CD4-positive, alpha-beta T cell (primary cell): ENCODE data around the gene GNAQ. TPM values are rescaled to one million over a fixed set of nuclear protein-coding genes. Genes with fewer than 3 reads are reported as not detected.

Experiments used
- ATAC-seq: fragments of 200-7000 bp; cut with Tn5 transposase; one replicate; pipeline ENCODE4 v1.10.0; 2022; ENCODE audit warnings: mild to moderate bottlenecking; ENCODE audit not compliant: poor library complexity
- CTCF ChIA-PET: fragments of 350-600 bp; sonication (Branson Sonifier 250); formaldehyde crosslinking; loops from one replicate; lab custom pipeline; 2021; ENCODE audit warnings: antibody characterized with exemption, inconsistent platforms; lab: Charles Lee
- POLR2A ChIA-PET: fragments of 350-600 bp; sonication (Branson Sonifier 250); formaldehyde crosslinking; loops from one replicate; lab custom pipeline; 2021; ENCODE audit warnings: antibody characterized with exemption, inconsistent platforms; lab: Charles Lee
- DNase-seq, 14 experiments: peaks; one replicate each; pipeline ENCODE4 v3.0.0-alpha.2; 2013 to 2020; ENCODE audit warnings: mixed read lengths in 2 of 14
- H3K27ac ChIP-seq, 2 donors: one replicate each; pipeline versions ENCODE4 v1.5.1 to v1.7.0; 2013; ENCODE audit warnings: low read length in 2 of 2, low read depth in 1 of 2, mild to moderate bottlenecking in 1 of 2
- H3K27me3 ChIP-seq, 2 experiments: 1 replicate in 1 of 2; 2 replicates in 1 of 2; pipeline versions ENCODE4 v1.6.1 to v1.7.0; 2013; ENCODE audit warnings: low read length in 2 of 2, control low read depth in 1 of 2, mild to moderate bottlenecking in 1 of 2, moderate library complexity in 1 of 2; ENCODE audit not compliant: insufficient read depth in 2 of 2, control insufficient read depth in 1 of 2
- H3K36me3 ChIP-seq: one replicate; pipeline ENCODE4 v1.6.1; 2013; ENCODE audit warnings: low read length, control low read depth; ENCODE audit not compliant: insufficient read depth
- H3K4me1 ChIP-seq: one replicate; pipeline ENCODE4 v1.6.1; 2013; ENCODE audit warnings: low read length, control low read depth; ENCODE audit not compliant: insufficient read depth
- H3K4me3 ChIP-seq: one replicate; pipeline ENCODE4 v1.5.1; 2013; ENCODE audit warnings: mild to moderate bottlenecking, low read length, moderate library complexity
- H3K9me3 ChIP-seq, 2 experiments: 1 replicate in 1 of 2; 2 replicates in 1 of 2; pipeline versions ENCODE4 v1.6.1 to v1.7.0; 2013; ENCODE audit warnings: low read length in 2 of 2, mild to moderate bottlenecking in 2 of 2, control low read depth in 1 of 2, moderate library complexity in 1 of 2; ENCODE audit not compliant: control insufficient read depth in 1 of 2, insufficient read depth in 1 of 2
- H3K27ac Mint-ChIP-seq: one replicate; pipeline ENCODE4 v1.8.0; 2020; ENCODE audit warnings: mixed read lengths
- H3K27me3 Mint-ChIP-seq: one replicate; pipeline ENCODE4 v1.8.0; 2021; ENCODE audit warnings: mixed read lengths
- H3K36me3 Mint-ChIP-seq: one replicate; pipeline ENCODE4 v1.8.0; 2021; ENCODE audit warnings: low read depth, mixed read lengths
- H3K4me1 Mint-ChIP-seq: one replicate; pipeline ENCODE4 v1.8.0; 2021; ENCODE audit warnings: low read depth, mixed read lengths
- H3K4me3 Mint-ChIP-seq: one replicate; pipeline ENCODE4 v1.8.0; 2020; ENCODE audit warnings: mild to moderate bottlenecking, mixed read lengths
- H3K9me3 Mint-ChIP-seq: one replicate; pipeline ENCODE4 v1.8.0; 2020; ENCODE audit warnings: mixed read lengths
- intact Hi-C, 2 experiments: fragments of 100-400 bp; cut with DNase I in 1 of 2; cut with micrococcal nuclease in 1 of 2; formaldehyde crosslinking; loops; one replicate each; pipeline versions ENCODE4 v1.15.1 to v1.9.0; 2023 to 2025; cut with DNase I, micrococcal nuclease
- total RNA-seq, 174 experiments: library from RNA in 2 of 174; stranded (reverse) in 2 of 174; gene quantifications; one replicate each; pipeline ENCODE4 v1.2.3 and lab custom pipeline; 2021 to 2026
- TF ChIP-seq, protein P1 (sequence below): fragments of 200-600 bp; IDR thresholded peaks from one replicate; pipeline ENCODE4 v1.8.0; 2022; ENCODE audit warnings: antibody characterized with exemption, mild to moderate bottlenecking

The GNAQ gene
- total RNA-seq, 2 experiments from 2014 or later: 55.5 to 55.9 TPM

DNA sequence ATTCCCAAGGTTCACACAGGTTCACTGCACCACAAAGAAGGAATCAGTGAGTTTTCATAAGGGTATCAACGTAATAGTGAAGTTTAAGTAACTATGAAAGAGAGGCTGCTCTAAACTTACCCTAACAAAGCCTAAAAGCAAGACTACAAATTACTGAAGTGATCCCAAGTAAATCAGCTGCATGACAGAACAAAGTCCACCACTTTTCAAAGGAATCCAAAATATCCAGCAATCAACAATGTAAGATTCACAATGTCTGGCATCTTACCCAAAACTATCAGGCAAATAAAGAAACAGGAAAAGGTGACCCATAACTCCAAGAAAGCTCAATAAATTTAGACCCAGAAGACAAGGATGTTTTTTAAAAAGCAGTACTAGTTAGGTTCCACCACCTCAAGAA is 70.1 kb downstream of the GNAQ start:
- peaks cover 84% of the 10 kb centered on the region for H3K4me1 Mint-ChIP-seq
- H3K36me3 ChIP-seq: no peaks in the 10 kb centered on the region
- ATAC-seq (no peak), DNase-seq (no peak)
- H3K27ac Mint-ChIP-seq: no peak overlapping the region
- ChIA-PET CTCF (interaction anchor here (1.2 kb wide), 1 partner anchor 16 kb away, joined by 3 read pairs; no protein-coding TSS in a partner anchor), POLR2A (no interaction called here)
- H3K4me1 ChIP-seq: peaks cover 6% of the 10 kb centered on the region
- no peaks in the 10 kb centered on the region for H3K27me3 Mint-ChIP-seq
- no peaks in the 10 kb centered on the region for H3K27me3 ChIP-seq
- H3K9me3 ChIP-seq: no peaks in the 10 kb centered on the region
- no peaks in the 10 kb centered on the region for H3K9me3 Mint-ChIP-seq
- no peak overlapping the region for H3K4me3 ChIP-seq
- intact Hi-C loops: no loop called here
- H3K36me3 Mint-ChIP-seq: peaks cover 10% of the 10 kb centered on the region
- TF ChIP-seq, protein P1, sequence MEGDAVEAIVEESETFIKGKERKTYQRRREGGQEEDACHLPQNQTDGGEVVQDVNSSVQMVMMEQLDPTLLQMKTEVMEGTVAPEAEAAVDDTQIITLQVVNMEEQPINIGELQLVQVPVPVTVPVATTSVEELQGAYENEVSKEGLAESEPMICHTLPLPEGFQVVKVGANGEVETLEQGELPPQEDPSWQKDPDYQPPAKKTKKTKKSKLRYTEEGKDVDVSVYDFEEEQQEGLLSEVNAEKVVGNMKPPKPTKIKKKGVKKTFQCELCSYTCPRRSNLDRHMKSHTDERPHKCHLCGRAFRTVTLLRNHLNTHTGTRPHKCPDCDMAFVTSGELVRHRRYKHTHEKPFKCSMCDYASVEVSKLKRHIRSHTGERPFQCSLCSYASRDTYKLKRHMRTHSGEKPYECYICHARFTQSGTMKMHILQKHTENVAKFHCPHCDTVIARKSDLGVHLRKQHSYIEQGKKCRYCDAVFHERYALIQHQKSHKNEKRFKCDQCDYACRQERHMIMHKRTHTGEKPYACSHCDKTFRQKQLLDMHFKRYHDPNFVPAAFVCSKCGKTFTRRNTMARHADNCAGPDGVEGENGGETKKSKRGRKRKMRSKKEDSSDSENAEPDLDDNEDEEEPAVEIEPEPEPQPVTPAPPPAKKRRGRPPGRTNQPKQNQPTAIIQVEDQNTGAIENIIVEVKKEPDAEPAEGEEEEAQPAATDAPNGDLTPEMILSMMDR: no peak
- no peak overlapping the region for H3K27ac ChIP-seq
- H3K4me3 Mint-ChIP-seq: no peak overlapping the region

DNA sequence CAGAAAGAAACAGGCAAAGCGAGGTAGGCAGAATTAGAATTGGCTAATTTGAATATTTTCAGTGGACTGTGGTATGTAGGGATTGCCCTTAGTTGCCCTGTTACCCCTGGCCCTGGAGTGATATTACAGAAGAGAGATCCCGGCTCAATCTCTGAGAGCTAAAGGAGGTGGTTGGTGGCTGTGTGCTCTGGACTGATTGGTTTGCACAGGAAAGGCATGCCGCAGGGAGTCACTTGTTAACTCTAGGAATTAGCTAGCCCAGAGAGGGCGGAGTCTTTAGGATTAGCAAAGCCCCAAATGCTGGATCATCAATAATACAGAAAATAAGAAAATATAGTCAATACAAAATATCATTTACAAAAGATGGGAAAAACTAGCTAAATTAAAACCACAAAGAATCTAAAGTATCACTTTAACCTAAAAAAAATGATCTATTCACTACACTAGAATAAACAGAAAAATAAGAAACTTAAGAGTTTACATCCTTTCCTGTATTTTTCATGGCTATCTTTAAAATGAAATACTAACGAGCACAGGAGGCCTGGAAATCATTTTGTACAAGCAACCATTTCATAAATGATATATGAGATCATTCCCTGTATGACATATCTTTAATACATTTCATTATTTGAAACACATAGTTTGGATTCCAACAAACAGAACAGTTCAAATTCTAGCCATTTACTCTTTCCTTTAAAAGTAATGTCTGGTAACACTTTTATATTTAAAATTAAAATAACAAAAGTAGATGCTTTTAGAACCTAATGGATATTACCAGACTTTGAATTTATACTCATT is 71.1 kb downstream of the GNAQ start:
- no peaks in the 10 kb centered on the region for H3K9me3 Mint-ChIP-seq
- no peaks in the 10 kb centered on the region for H3K27me3 Mint-ChIP-seq
- DNase-seq: no peak
- CTCF ChIA-PET: interaction anchor here (0.6 to 1.2 kb wide), 2 partner anchors 17 to 36 kb away, joined by 3 read pairs; no protein-coding TSS in a partner anchor
- Histone ChIP-seq H3K9me3 (no peaks in the 10 kb centered on the region), H3K4me1 (peaks cover 6% of the 10 kb centered on the region), H3K27ac (no peak overlapping the region), H3K4me3 (no peak overlapping the region), H3K36me3 (no peaks in the 10 kb centered on the region), H3K27me3 (no peaks in the 10 kb centered on the region)
- POLR2A ChIA-PET: no interaction called here
- peaks cover 80% of the 10 kb centered on the region for H3K4me1 Mint-ChIP-seq
- H3K36me3 Mint-ChIP-seq: no peaks in the 10 kb centered on the region
- no peak overlapping the region for H3K4me3 Mint-ChIP-seq
- TF ChIP-seq, protein P1: no peak
- intact Hi-C loops: no loop called here
- ATAC-seq: no peak
- H3K27ac Mint-ChIP-seq: no peak overlapping the region

DNA sequence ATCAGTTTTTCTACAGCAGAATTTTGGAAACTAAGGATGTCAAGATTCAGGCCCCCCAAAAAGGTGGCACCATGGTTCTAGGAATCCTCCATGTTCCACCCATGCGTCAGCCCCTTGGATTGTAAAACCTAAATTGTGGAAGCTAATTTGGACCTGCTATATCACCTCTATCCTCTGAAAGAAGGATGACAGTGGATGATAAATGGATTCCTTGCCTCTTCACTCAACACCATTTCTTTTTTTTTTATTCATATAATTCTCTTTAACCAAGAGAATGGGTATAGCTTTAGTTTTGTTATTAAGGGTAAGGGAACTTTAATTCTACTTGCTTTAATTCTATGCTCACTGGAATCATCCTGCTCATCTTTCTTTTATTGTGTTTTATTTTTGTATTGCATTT is 71.8 kb downstream of the GNAQ start:
- H3K27me3 Mint-ChIP-seq: no peaks in the 10 kb centered on the region
- no peak overlapping the region for H3K4me3 ChIP-seq
- DNase-seq: no peak
- H3K27ac ChIP-seq: no peak overlapping the region
- H3K4me1 ChIP-seq: peaks cover 6% of the 10 kb centered on the region
- ChIA-PET CTCF (no interaction called here), POLR2A (no interaction called here)
- no peaks in the 10 kb centered on the region for H3K36me3 ChIP-seq
- no peak for ATAC-seq
- no peak overlapping the region for H3K27ac Mint-ChIP-seq
- TF ChIP-seq, protein P1: no peak
- no peak overlapping the region for H3K4me3 Mint-ChIP-seq
- no peaks in the 10 kb centered on the region for H3K27me3 ChIP-seq
- H3K9me3 Mint-ChIP-seq: no peaks in the 10 kb centered on the region
- intact Hi-C loops: no loop called here
- H3K4me1 Mint-ChIP-seq: peaks cover 76% of the 10 kb centered on the region
- H3K9me3 ChIP-seq: no peaks in the 10 kb centered on the region
- no peaks in the 10 kb centered on the region for H3K36me3 Mint-ChIP-seq
